HG02588 (cell line): ENCODE results near the gene RANGAP1.
"Not testable (repeated sequence)": the region's sequence is repeated elsewhere in the genome, so short reads cannot be mapped to it uniquely, and the experiment has no call there.

Source experiments
- ATAC-seq: cut with Tn5 transposase; IDR thresholded peaks from one replicate; pipeline ENCODE4 v1.9.1; 2021; ENCODE audit warnings: mild to moderate bottlenecking, moderate library complexity; ENCODE audit not compliant: unreplicated experiment

The RANGAP1 gene

DNA sequence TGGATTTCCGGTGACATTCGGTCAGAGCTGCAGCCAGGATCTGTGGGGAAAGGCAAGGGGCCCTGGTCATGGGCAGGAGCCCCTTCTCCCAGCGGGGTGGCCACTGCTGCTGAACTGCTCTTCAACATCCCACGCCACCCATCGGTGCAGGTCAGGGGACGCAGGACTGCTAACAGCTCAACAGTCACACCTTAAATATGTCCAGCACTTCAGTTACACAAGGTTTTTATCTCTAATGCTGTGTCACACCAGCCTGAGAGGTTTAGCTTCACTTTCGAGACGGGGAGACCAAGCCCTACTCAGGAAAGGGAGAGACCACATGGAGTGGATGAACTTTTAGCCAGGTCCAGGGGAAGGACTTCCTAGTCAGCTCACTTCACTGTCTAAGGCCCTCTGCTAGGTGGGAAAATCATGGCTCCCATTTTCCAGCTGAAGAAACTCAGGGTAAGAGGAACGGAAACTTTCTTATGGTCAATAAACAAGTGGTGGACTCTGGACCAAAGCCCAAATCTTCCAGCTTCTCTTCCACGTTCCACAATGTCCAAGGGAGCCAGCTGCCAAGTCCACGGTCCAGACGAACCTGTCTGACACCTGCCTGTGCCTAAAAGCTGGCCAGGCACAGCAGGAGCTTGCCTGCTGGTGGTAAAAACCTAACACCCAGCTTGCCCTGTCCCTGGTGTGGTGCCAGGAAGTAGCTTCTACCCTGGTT, 24.3 kb downstream of the RANGAP1 start:
- ATAC-seq: no peak

- ATAC-seq: no peak
These were observed 25.1 kb downstream of the RANGAP1 start for GRCh38 chr22:41260871-41261270.

DNA sequence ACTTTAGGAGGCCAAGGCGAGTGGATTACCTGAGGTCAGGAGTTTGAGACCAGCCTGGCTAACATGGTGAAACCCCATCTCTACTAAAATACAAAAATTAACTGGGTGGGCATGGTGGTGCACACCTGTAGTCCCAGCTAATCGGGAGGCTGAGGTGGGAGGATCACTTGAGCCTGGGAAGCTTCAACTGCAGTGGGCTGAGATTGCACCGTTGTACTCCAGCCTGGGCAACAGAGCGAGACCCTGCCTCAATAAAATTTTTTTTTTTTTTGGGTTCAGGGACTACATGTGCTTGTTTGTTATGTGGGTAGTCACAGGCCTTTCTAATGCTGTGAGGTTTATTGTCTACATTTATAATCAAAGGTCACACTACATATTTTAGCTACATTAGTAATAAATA, 26.2 kb downstream of the RANGAP1 start:
- not testable (repeated sequence) for ATAC-seq

DNA sequence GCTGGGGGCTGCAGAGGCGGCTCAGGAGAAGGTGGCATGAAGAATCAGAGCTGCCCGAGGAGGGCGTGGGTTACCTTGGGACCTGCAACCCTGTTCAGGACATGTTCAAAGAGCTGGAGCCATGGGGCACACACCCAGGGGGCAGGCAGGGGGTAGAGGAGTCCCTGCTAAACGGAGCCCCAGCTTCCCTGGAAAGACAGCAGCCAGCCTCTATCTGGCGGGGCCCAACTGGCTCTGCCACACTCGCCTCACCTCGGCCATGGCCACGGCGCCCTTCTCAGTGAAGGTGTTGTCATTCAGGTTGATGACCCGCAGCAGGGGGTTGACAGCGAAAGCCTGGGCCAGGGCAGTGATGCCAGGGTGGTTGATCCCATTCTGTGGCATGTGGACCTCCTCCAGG, 28.3 kb downstream of the RANGAP1 start:
- ATAC-seq: no peak

DNA sequence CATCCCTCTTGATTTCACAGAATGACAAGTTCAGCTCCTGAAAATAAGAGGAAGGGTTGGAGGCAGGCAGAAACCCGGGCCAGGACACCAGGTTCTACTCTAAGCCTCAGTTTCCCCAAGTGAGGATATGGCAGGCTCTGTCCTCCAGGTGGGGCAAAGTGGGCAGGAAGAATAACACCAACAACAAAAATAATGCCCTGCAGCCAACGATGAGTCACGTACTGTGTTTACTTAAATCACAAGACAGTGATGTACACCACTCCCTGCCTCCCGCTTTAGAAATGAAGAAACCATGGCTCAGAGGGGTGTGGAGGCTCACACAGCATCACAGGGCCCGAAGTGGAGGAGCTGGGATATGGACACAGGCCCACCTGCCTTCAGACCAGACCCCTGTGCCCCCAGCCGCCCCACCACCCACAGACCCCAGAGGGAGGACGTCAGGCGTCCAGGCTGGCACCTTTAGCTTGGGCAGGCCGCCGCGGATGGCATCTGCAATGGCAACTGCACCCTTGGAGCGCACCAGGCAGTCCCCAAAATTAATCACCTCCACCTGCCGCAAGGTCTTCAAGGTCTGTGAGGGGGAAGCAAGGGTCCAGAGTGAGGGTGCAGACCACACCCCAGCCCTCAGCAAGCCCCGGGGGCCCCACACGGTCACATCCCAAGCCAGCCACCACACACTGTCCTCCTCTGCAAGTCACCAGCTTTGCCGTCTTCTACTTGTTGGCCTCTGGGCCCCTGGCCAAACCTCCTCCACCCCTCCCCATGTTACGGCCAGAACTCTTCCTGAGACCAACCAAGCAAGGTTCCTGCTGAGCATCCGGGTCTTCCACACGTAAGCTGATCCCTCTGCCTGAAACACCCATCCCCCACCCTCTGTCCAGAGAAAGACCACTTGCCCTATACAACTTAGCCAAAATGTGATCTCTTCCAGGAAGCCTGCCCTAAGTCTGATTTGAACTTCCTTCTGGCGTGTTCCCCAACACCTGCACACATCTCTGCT, 29.4 kb downstream of the RANGAP1 start:
- no peak for ATAC-seq

DNA sequence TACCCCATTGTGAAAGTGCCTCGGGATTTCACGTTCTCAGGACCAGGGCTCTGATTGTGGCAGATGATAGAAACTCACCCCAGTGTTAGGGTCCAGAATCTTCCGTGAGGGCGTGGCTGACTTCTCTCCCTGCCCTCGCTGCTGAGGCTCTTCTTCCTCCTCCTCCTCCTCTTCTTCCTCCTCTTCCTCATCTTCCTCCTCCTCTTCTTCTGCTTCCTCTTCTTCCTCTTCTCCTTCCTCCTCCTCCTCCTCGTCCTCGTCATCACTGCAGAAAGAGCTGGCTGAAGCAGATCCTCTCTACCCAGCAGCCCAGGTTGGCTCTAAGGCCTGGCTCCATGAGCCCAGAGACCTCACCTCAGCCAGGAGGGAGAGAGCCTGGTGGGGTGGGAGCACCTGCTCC, 31.8 kb downstream of the RANGAP1 start:
- ATAC-seq: no peak

GRCh38 chr22:41252365-41252764, 33.6 kb downstream of the RANGAP1 start:
- no peak for ATAC-seq

- no peak for ATAC-seq
These were observed 35.9 kb downstream of the RANGAP1 start for GRCh38 chr22:41250127-41250526.

GRCh38 chr22:41249442-41249841, 36.5 kb downstream of the RANGAP1 start:
- ATAC-seq: no peak

- no peak for ATAC-seq
These were observed 37.2 kb downstream of the RANGAP1 start for GRCh38 chr22:41248758-41249157.

GRCh38 chr22:41248314-41248713, 37.7 kb downstream of the RANGAP1 start:
- ATAC-seq: no peak

GRCh38 chr22:41247703-41248102, 38.3 kb downstream of the RANGAP1 start:
- no peak for ATAC-seq

DNA sequence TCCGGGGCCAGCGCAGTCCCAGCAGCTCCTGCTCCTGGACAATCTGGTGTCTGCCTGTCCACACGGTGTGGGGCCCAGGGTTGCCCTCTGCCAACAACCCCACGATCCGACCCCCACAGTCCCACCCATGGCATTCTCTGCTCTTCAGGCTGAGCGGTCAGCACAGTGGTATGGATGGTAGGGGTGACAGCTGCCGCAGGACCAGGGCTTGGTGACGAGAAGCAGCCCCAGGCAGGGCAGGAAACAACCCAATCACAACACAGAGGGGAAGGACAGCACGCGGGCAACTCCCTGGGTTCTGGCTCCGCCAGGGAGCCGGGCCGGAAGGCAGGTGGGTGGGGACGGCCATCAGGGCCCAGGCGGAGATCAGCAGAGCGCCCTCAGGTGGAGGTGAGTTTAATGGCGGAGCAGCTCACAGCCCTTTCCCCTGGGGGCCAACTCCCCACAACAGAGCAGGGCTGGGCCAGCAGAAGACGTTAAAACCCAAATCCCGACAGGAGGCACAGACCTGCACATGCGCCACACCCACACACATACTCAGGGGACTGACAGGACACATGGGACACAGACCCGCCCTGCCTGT, 40.0 kb downstream of the RANGAP1 start:
- no peak for ATAC-seq

DNA sequence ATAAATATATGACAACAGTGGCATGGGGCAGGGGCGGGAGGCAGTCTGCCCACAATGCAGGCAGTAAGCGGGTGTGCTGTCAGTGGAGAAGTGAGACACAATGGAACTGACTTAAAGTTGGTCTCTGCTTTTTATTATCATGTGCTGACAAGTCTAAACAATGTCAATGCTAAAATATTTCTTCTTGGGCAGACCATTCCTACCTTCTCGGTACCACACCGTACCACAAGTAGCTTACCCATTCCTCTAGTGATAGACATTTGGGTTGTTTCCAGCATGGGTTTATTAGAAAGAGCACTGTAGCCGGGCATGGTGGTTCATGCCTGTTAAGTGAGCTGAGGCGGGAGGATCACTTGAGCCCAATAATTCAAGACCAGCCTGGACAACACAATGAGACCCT, 42.6 kb downstream of the RANGAP1 start:
- no peak for ATAC-seq

DNA sequence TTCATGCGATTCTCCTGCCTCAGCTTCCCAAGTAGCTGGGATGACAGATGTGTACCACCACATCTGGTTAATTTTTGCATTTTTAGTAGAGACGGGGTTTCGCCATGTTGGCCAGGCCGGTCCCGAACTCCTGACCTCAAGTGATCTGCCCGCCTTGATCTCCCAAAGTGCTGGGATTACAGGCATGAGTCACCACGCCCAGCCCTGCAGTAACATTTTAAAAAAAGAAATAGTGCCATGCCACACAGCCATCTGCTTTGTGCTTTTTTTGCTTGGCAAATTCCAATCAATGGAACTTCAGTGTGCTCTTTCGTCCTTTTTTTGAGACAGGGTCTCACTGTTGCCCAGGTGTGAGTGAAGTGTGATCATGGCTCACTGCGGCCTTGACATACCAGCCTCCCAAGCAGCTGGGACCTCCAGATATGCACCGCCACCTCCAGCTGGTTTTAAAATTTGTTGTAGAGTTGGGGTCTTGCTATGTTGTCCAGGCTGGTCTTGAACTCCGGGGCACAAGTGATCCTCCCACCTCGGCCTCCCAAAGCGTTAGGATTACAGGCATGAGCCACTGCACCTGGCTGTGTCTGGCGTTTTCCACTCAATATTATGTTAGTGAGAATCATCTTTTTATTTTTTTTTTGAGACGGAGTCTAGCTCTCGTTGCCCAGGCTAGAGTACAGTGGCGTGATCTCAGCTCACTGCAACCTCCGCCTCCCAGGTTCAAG, 43.4 kb downstream of the RANGAP1 start:
- ATAC-seq: no peak

- ATAC-seq: no peak
These were observed 44.8 kb downstream of the RANGAP1 start for GRCh38 chr22:41241133-41241676.

- no peak for ATAC-seq
These were observed 45.4 kb downstream of the RANGAP1 start, which contains the start of gene CHADL for GRCh38 chr22:41240377-41241132. Gene CHADL, minus strand, starts transcription at chr22:41240931. Its CDS starts 50 bp downstream, at chr22:41240881.

DNA sequence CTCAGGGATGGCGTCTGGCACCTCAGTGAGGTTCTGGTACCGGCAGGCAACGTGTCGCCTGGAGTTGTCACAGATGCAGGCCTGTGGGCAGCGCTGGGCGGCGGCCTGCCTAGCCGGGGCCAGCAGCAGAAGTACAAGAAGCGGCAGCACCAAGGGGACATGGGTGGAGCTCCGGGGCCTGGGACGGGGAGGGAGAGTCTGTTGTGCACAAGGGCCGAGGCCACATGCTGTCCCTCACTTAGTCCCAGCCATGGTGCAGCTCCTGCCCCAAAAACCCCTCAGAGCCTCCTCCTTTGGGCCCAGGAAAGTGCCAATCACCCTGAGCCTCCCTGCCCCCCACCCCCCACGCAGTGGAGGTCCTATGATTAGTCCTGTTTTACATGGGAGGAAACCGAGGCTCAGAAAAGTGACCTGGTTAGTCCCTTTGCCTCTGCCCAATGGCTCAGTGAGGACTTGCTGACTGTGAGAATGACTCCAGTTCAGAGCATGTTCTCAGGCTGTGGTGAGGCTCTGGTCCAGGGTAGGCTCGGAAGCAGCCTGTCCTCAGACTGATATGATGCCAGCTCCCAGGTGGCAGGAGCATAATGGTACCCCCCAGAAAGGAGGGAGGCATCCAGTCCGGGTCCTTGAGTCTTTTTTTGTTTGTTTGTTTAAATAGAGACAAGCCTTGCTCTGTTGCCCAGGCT, 46.4 kb downstream of the RANGAP1 start:
- no peak for ATAC-seq
